ENCODE results near the gene JHY.

The JHY gene

DNA sequence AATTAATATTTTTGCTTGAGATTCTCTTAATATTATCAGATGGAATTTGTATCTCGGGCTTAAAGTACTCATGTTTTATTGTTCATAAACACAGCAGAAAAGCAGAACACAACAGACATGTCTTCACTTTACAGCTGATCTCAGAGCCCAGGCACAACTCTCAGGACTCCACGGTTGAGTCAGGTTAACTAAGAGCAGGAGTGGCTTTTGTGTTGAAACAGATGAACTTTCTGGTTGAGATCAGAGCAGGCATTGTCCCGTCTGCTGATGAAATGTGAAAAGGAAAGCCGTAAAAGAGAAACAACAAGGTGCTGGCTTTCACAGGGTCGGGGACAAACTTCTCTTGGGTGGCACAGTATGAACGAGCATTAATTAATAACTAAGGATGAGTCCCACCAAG lies 49.0 kb downstream of the JHY start:
- Histone ChIP-seq H3K4me3 (ENCODE audit: low read depth in 1 of 5, low read length in 5 of 5) (no peak overlapping the region), H3K36me3 (ENCODE audit: control insufficient read depth in 5 of 5, insufficient read depth in 5 of 5, low read length in 5 of 5) (peaks cover 0 to 4% (median 2%) of the 10 kb centered on the region in 5 donors), H3K9me3 (ENCODE audit: control insufficient read depth in 5 of 5, low read length in 5 of 5) (no peaks in the 10 kb centered on the region), H3K27ac (ENCODE audit: low read depth, low read length) (no peak overlapping the region), H3K27me3 (ENCODE audit: control insufficient read depth in 5 of 5, insufficient read depth in 4 of 5, low read length in 5 of 5) (no peaks in the 10 kb centered on the region), H3K9ac (ENCODE audit: low read length in 5 of 5) (no peak overlapping the region), H3K4me1 (ENCODE audit: control insufficient read depth in 5 of 5, insufficient read depth in 5 of 5, low read length in 5 of 5) (peaks cover 0 to 14% (median 7%) of the 10 kb centered on the region in 5 donors)

DNA sequence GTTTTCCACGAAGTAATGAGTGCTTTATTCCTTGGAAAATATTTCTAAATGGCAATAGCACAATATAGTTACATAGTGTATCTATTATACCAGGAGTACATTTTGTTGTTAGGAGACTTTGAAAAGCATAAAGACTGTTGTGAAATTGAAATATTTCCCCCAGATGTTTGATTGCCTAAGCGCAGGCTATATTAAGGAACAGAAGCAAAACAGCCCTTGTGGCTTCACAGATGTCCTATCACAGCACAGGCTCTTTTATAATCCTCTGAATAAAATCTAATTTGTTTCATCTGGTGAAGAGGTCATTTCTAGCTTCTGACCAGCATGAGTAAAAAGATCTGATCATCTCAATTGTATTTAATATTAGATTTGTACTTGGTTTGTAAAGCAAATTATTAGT lies 50.9 kb downstream of the JHY start:
- H3K4me3 ChIP-seq (ENCODE audit: low read depth in 1 of 5, low read length in 5 of 5) = no peak overlapping the region
- H3K27me3 ChIP-seq (ENCODE audit: control insufficient read depth in 5 of 5, insufficient read depth in 4 of 5, low read length in 5 of 5) = no peaks in the 10 kb centered on the region
- no peaks in the 10 kb centered on the region for H3K9me3 ChIP-seq (ENCODE audit: control insufficient read depth in 5 of 5, low read length in 5 of 5)
- peak overlapping the region; percentile 56 for H3K27ac ChIP-seq (ENCODE audit: low read depth, low read length)
- peaks cover 0 to 14% (median 7%) of the 10 kb centered on the region in 5 donors for H3K4me1 ChIP-seq (ENCODE audit: control insufficient read depth in 5 of 5, insufficient read depth in 5 of 5, low read length in 5 of 5)
- H3K36me3 ChIP-seq (ENCODE audit: control insufficient read depth in 5 of 5, insufficient read depth in 5 of 5, low read length in 5 of 5) = peaks cover 0 to 4% (median 0%) of the 10 kb centered on the region in 5 donors
- H3K9ac ChIP-seq (ENCODE audit: low read length in 5 of 5) = peak overlapping the region in 1 of 5 donors; percentile 16

DNA sequence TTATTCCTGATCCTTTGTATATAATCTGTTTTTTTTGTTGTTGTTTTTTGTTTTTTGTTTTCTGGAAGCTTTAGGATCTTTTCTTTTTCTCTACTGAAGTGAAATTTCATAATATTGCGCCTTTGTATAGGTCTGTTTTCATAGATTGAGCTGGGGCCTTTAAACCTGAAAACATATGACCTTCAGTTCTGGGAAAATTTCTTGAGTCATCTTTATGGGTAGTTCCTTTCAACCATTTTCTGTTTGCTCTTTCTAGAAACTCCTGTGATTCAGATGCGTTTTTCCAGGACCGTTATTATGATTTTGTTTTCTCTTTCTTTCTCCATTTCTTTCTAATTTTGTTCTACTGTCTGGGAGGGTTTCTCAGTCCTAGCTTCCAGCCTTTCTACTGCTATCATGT lies 55.4 kb downstream of the JHY start:
- Histone ChIP-seq H3K4me1 (ENCODE audit: control insufficient read depth in 5 of 5, insufficient read depth in 5 of 5, low read length in 5 of 5) (peaks cover 0 to 10% (median 7%) of the 10 kb centered on the region in 5 donors), H3K9ac (ENCODE audit: low read length in 5 of 5) (no peak overlapping the region), H3K27ac (ENCODE audit: low read depth, low read length) (no peak overlapping the region), H3K36me3 (ENCODE audit: control insufficient read depth in 5 of 5, insufficient read depth in 5 of 5, low read length in 5 of 5) (peaks cover 0 to 4% (median 0%) of the 10 kb centered on the region in 5 donors), H3K27me3 (ENCODE audit: control insufficient read depth in 5 of 5, insufficient read depth in 4 of 5, low read length in 5 of 5) (no peaks in the 10 kb centered on the region), H3K9me3 (ENCODE audit: control insufficient read depth in 5 of 5, low read length in 5 of 5) (no peaks in the 10 kb centered on the region), H3K4me3 (ENCODE audit: low read depth in 1 of 5, low read length in 5 of 5) (no peak overlapping the region)

DNA sequence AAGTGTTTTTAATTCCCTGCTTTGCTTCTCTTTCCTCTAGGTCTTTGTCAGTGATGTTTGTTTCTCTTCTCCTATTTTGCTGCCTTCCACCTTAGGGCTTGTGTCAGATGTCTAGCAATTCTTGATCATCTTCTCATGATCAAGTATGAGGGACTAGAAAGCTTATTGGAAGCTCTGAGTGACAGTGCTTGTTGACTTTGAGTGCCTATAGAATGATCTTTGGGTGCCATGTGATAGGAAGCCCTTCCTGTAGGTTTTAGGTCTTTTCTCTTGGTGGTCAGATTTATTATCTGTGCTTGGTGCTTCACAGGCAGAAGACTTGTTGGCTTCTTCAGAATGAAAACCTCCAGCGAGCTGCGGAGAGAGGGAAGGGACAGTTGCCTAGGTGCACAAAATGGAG lies 56.0 kb downstream of the JHY start:
- Histone ChIP-seq H3K9me3 (ENCODE audit: control insufficient read depth in 5 of 5, low read length in 5 of 5) (no peaks in the 10 kb centered on the region), H3K4me3 (ENCODE audit: low read depth in 1 of 5, low read length in 5 of 5) (no peak overlapping the region), H3K9ac (ENCODE audit: low read length in 5 of 5) (no peak overlapping the region), H3K27ac (ENCODE audit: low read depth, low read length) (no peak overlapping the region), H3K27me3 (ENCODE audit: control insufficient read depth in 5 of 5, insufficient read depth in 4 of 5, low read length in 5 of 5) (no peaks in the 10 kb centered on the region), H3K4me1 (ENCODE audit: control insufficient read depth in 5 of 5, insufficient read depth in 5 of 5, low read length in 5 of 5) (peaks cover 0 to 5% (median 3%) of the 10 kb centered on the region in 5 donors), H3K36me3 (ENCODE audit: control insufficient read depth in 5 of 5, insufficient read depth in 5 of 5, low read length in 5 of 5) (peaks cover 0 to 4% (median 0%) of the 10 kb centered on the region in 5 donors)

GRCh38 chr11:122951211-122951610 lies 68.7 kb downstream of the JHY start:
- Histone ChIP-seq H3K27me3 (ENCODE audit: control insufficient read depth in 5 of 5, insufficient read depth in 4 of 5, low read length in 5 of 5) (no peaks in the 10 kb centered on the region), H3K36me3 (ENCODE audit: control insufficient read depth in 5 of 5, insufficient read depth in 5 of 5, low read length in 5 of 5) (peaks cover 7 to 17% (median 15%) of the 10 kb centered on the region in 5 donors), H3K27ac (ENCODE audit: low read depth, low read length) (no peak overlapping the region), H3K4me3 (ENCODE audit: low read depth in 1 of 5, low read length in 5 of 5) (no peak overlapping the region), H3K9me3 (ENCODE audit: control insufficient read depth in 5 of 5, low read length in 5 of 5) (no peaks in the 10 kb centered on the region), H3K4me1 (ENCODE audit: control insufficient read depth in 5 of 5, insufficient read depth in 5 of 5, low read length in 5 of 5) (no peaks in the 10 kb centered on the region), H3K9ac (ENCODE audit: low read length in 5 of 5) (no peak overlapping the region)

GRCh38 chr11:122954455-122954854 lies 71.9 kb downstream of the JHY start:
- peaks cover 0 to 18% (median 9%) of the 10 kb centered on the region in 5 donors for H3K36me3 ChIP-seq (ENCODE audit: control insufficient read depth in 5 of 5, insufficient read depth in 5 of 5, low read length in 5 of 5)
- no peaks in the 10 kb centered on the region for H3K9me3 ChIP-seq (ENCODE audit: control insufficient read depth in 5 of 5, low read length in 5 of 5)
- H3K27ac ChIP-seq (ENCODE audit: low read depth, low read length) = no peak overlapping the region
- H3K27me3 ChIP-seq (ENCODE audit: control insufficient read depth in 5 of 5, insufficient read depth in 4 of 5, low read length in 5 of 5) = no peaks in the 10 kb centered on the region
- no peak overlapping the region for H3K4me3 ChIP-seq (ENCODE audit: low read depth in 1 of 5, low read length in 5 of 5)
- H3K9ac ChIP-seq (ENCODE audit: low read length in 5 of 5) = no peak overlapping the region
- H3K4me1 ChIP-seq (ENCODE audit: control insufficient read depth in 5 of 5, insufficient read depth in 5 of 5, low read length in 5 of 5) = no peaks in the 10 kb centered on the region

DNA sequence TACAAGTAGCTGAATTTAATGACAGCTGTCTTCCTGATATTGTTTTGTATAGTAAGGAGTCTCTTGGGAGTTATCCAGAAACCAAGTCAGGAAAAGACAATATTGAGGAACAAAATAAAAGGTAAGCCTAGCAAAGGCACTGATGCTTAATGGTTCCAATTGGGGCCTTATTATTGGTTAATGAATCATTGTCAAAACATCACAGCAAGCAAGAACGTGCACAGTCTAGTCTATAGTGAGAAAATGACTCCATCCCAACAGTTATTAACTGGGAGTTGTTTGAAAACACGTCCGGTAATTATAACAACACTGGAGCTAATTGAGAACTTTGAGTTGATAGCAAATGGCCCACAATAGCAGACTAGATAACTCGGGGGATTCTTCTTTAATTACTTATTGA lies 81.4 kb downstream of the JHY start:
- H3K36me3 ChIP-seq (ENCODE audit: control insufficient read depth in 5 of 5, insufficient read depth in 5 of 5, low read length in 5 of 5) = peaks cover 0 to 5% (median 4%) of the 10 kb centered on the region in 5 donors
- H3K4me1 ChIP-seq (ENCODE audit: control insufficient read depth in 5 of 5, insufficient read depth in 5 of 5, low read length in 5 of 5) = no peaks in the 10 kb centered on the region
- no peaks in the 10 kb centered on the region for H3K9me3 ChIP-seq (ENCODE audit: control insufficient read depth in 5 of 5, low read length in 5 of 5)
- H3K27me3 ChIP-seq (ENCODE audit: control insufficient read depth in 5 of 5, insufficient read depth in 4 of 5, low read length in 5 of 5) = peaks cover 0 to 9% (median 0%) of the 10 kb centered on the region in 5 donors
- H3K27ac ChIP-seq (ENCODE audit: low read depth, low read length) = no peak overlapping the region
- H3K4me3 ChIP-seq (ENCODE audit: low read depth in 1 of 5, low read length in 5 of 5) = no peak overlapping the region
- no peak overlapping the region for H3K9ac ChIP-seq (ENCODE audit: low read length in 5 of 5)

- Histone ChIP-seq H3K4me1 (ENCODE audit: control insufficient read depth in 5 of 5, insufficient read depth in 5 of 5, low read length in 5 of 5) (peaks cover 0 to 21% (median 15%) of the 10 kb centered on the region in 5 donors), H3K27ac (ENCODE audit: low read depth, low read length) (no peak overlapping the region), H3K27me3 (ENCODE audit: control insufficient read depth in 5 of 5, insufficient read depth in 4 of 5, low read length in 5 of 5) (peaks cover 34 to 70% (median 59%) of the 10 kb centered on the region in 5 donors), H3K36me3 (ENCODE audit: control insufficient read depth in 5 of 5, insufficient read depth in 5 of 5, low read length in 5 of 5) (no peaks in the 10 kb centered on the region), H3K9ac (ENCODE audit: low read length in 5 of 5) (no peak overlapping the region), H3K9me3 (ENCODE audit: control insufficient read depth in 5 of 5, low read length in 5 of 5) (no peaks in the 10 kb centered on the region), H3K4me3 (ENCODE audit: low read depth in 1 of 5, low read length in 5 of 5) (no peak overlapping the region)
Measured at GRCh38 chr11:122976061-122976733, 93.6 kb downstream of the JHY start.

DNA sequence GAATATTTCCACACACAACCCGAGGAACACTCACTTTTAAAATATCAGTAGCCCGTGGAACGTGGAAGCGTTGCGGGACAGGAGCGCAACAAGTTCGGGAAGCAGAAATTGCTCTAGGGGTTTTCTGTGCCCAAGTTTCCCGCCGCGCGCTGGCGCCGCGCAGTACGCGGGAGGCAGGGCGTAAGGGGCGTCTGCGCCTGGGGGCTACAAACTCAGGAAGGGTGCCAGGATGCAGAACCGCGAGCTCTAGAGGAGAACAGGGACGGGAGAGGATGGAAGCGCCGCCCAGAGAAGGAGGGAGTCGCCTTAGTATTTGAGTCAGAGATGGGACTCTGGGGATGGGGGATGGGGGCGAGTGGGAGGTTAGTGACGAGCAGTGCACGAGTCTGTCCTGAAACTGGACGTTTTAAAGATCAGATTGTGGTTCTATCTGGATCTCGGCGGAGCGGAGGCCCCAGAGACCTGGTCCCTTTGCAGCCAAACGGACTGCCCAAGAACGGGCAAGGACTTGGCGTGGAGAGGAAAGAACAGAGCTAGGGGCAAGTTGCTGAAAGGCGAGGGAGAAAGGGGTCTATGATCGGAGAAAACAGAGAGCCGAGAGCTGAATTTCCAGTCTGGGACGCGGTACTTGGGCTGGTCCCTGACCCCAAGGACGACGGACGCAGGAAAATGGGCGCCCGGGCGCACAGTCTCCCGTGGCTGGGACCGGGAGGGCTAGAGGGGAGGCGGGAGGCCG lies 94.3 kb downstream of the JHY start:
- no peaks in the 10 kb centered on the region for H3K9me3 ChIP-seq (ENCODE audit: control insufficient read depth in 5 of 5, low read length in 5 of 5)
- H3K27me3 ChIP-seq (ENCODE audit: control insufficient read depth in 5 of 5, insufficient read depth in 4 of 5, low read length in 5 of 5) = peaks cover 38 to 73% (median 64%) of the 10 kb centered on the region in 5 donors
- no peaks in the 10 kb centered on the region for H3K36me3 ChIP-seq (ENCODE audit: control insufficient read depth in 5 of 5, insufficient read depth in 5 of 5, low read length in 5 of 5)
- no peak overlapping the region for H3K27ac ChIP-seq (ENCODE audit: low read depth, low read length)
- no peak overlapping the region for H3K9ac ChIP-seq (ENCODE audit: low read length in 5 of 5)
- peak overlapping the region in 3 of 5 donors; percentile 17 to 42 (median 40) for H3K4me3 ChIP-seq (ENCODE audit: low read depth in 1 of 5, low read length in 5 of 5)
- peaks cover 0 to 25% (median 16%) of the 10 kb centered on the region in 5 donors for H3K4me1 ChIP-seq (ENCODE audit: control insufficient read depth in 5 of 5, insufficient read depth in 5 of 5, low read length in 5 of 5)

All from subcutaneous abdominal adipose tissue (tissue), 5 donors.